SU-DHL-6 (cell line): ENCODE data around the gene CTSZ.

Source experiments
- CTCF ChIP-seq: fragments of 200-600 bp; sonication (generic); IDR thresholded peaks from one replicate; pipeline ENCODE4 v1.5.1; 2017; ENCODE audit warnings: antibody characterized with exemption, mild to moderate bottlenecking, low read length, moderate library complexity; ENCODE audit not compliant: insufficient read depth, poor library complexity, severe bottlenecking
- EZH2phosphoT487 ChIP-seq: fragments of 200-600 bp; sonication (generic), shearing (Covaris generic); conservative IDR thresholded peaks from 2 replicates; pipeline ENCODE4 v1.6.1; 2018; ENCODE audit warnings: mild to moderate bottlenecking, antibody characterized with exemption, low read length, moderate library complexity, mixed read lengths

- TF ChIP-seq CTCF = no peak
- TF ChIP-seq EZH2phosphoT487 = no peak
These were observed 56.5 kb downstream of the CTSZ start for GRCh38 chr20:58950603-58951002.
